GM12878 (cell line): ENCODE measurements around the gene BEGAIN. TPM values are rescaled to one million over a fixed set of nuclear protein-coding genes. Genes with fewer than 3 reads are reported as not detected.

ENCODE experiments used
- CEBPB ChIP-seq, 2 experiments: fragments of 150-350 bp in 1 of 2; IDR thresholded peaks; 2 replicates each; pipeline ENCODE4 v1.6.1; 2012 to 2014; ENCODE audit warnings: low read depth in 2 of 2, low read length in 2 of 2, borderline replicate concordance in 1 of 2, inconsistent platforms in 1 of 2
- CHD1 ChIP-seq: IDR thresholded peaks from 2 replicates; pipeline ENCODE4 v1.6.1; 2012; ENCODE audit warnings: low read depth, low read length, improper control_type of control experiment
- JUNB ChIP-seq: IDR thresholded peaks from 2 replicates; pipeline ENCODE4 v1.6.1; 2016; ENCODE audit warnings: antibody characterized with exemption, mild to moderate bottlenecking
- MYB ChIP-seq: fragments of 150-350 bp; IDR thresholded peaks from 2 replicates; pipeline ENCODE4 v1.6.1; 2014; ENCODE audit warnings: mild to moderate bottlenecking, low read depth, low read length, borderline replicate concordance
- SIN3A ChIP-seq: IDR thresholded peaks from 2 replicates; pipeline ENCODE4 v1.6.1; 2012; ENCODE audit warnings: low read depth, low read length, improper control_type of control experiment
- SKIL ChIP-seq: fragments of 450-650 bp; IDR thresholded peaks from 2 replicates; pipeline ENCODE4 v1.6.1; 2017; ENCODE audit warnings: mild to moderate bottlenecking, low read depth, inconsistent platforms; ENCODE audit not compliant: poor library complexity, severe bottlenecking
- ZBTB11 ChIP-seq: fragments of 450-650 bp; formaldehyde crosslinking; IDR thresholded peaks from 2 replicates; pipeline ENCODE4 v1.5.0; 2022; ENCODE audit warnings: mild to moderate bottlenecking, missing genetic modification characterization
- polyA plus RNA-seq, 11 experiments: library from polyadenylated mRNA; depleted of rRNA in 4 of 11; unstranded in 6 of 11; stranded (reverse) in 5 of 11; fragments of >200 nt; fragmentation: Nextera tagmentation in 4 of 11; fragmentation: Illumina TruSeq in 1 of 11; extraction: Ambion mirVana in 4 of 11; extraction: Trizol in 1 of 11; gene quantifications; 1 replicate in 1 of 11; 2 replicates in 10 of 11; pipeline versions ENCODE4 v1.2.1 to v1.2.3, GENCODE V29; 2011 to 2016; ENCODE audit warnings: inconsistent platforms in 2 of 11, missing spikeins in 2 of 11, low read depth in 1 of 11
- total RNA-seq, 4 experiments: library from RNA; depleted of rRNA in 3 of 4; stranded (reverse); fragments of >200 nt in 3 of 4; fragmentation: Illumina TruSeq in 1 of 4; extraction: Trizol in 1 of 4; gene quantifications; 2 replicates each; pipeline versions ENCODE4 v1.2.1 to v1.2.3, GENCODE V29; 2013 to 2021
- TF ChIP-seq, protein P1 (sequence below): fragments of 450-650 bp; IDR thresholded peaks from 2 replicates; pipeline ENCODE4 v1.6.1; 2017; ENCODE audit warnings: mild to moderate bottlenecking, moderate library complexity
- TF ChIP-seq, protein P2 (sequence below): fragments of 450-650 bp; IDR thresholded peaks from 2 replicates; pipeline ENCODE4 v1.6.1; 2018; ENCODE audit warnings: borderline replicate concordance, mild to moderate bottlenecking; ENCODE audit not compliant: partially characterized antibody

The BEGAIN gene
- total and polyA plus RNA-seq, 10 of the 15 experiments (the other 5 are each of a cell fraction or from before 2014, with no cell fraction given): 0.01 to 0.31 (median 0.06) TPM; not detected in 5

DNA sequence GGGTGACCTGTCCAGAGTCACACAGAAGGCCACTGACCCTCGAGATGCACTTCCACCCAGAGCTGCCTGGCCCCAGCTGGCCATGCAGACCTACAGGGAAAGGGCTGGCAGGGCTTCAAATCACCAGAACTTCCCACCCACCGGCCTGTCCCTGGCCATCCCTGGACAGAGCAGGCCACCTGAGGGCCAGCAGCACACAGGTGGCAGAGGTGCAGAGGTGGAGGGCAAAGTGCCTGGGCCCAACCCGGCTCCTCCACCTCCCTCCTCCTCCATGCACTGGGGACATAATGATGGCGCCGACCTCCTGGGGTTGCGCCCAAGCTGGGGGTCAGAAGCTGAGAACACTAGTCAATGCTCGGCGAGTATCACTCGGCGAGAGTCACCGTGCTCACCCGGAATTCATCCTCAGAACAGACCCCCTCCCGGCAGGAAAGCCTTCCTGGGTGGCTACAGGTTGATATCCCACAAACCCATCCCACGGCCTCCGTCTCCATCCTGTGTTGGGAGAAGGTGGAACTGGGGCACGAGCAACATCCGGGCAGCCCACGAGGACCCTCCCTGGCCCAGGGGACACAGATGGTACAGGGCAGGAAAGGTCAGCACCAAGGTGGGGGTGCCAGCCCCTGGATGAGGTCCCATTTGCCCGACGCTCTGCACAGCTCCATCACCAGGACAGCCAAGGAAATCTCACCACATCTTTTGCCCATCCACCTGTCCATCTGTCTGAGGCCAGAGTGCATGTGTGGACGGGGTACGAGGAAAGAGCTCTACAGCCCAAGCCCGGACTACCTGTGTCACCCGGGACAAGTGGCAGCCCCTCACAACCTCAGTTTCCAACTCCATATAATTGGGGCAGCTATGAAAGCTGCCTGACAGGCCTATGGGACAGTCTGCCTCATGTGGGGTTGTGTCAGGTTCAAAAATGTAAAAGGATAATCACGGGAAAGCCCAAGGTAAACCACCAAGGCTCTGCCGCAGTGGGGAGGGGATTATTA is 10.8 kb downstream of the BEGAIN start (continued):
- TF ChIP-seq, protein P1, sequence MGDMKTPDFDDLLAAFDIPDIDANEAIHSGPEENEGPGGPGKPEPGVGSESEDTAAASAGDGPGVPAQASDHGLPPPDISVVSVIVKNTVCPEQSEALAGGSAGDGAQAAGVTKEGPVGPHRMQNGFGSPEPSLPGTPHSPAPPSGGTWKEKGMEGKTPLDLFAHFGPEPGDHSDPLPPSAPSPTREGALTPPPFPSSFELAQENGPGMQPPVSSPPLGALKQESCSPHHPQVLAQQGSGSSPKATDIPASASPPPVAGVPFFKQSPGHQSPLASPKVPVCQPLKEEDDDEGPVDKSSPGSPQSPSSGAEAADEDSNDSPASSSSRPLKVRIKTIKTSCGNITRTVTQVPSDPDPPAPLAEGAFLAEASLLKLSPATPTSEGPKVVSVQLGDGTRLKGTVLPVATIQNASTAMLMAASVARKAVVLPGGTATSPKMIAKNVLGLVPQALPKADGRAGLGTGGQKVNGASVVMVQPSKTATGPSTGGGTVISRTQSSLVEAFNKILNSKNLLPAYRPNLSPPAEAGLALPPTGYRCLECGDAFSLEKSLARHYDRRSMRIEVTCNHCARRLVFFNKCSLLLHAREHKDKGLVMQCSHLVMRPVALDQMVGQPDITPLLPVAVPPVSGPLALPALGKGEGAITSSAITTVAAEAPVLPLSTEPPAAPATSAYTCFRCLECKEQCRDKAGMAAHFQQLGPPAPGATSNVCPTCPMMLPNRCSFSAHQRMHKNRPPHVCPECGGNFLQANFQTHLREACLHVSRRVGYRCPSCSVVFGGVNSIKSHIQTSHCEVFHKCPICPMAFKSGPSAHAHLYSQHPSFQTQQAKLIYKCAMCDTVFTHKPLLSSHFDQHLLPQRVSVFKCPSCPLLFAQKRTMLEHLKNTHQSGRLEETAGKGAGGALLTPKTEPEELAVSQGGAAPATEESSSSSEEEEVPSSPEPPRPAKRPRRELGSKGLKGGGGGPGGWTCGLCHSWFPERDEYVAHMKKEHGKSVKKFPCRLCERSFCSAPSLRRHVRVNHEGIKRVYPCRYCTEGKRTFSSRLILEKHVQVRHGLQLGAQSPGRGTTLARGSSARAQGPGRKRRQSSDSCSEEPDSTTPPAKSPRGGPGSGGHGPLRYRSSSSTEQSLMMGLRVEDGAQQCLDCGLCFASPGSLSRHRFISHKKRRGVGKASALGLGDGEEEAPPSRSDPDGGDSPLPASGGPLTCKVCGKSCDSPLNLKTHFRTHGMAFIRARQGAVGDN: no peak
- TF ChIP-seq CEBPB (IDR thresholded peaks at IDR 0.05; ENCODE audit: borderline replicate concordance in 1 of 2, low read depth in 2 of 2, low read length in 2 of 2) (no peak), SIN3A (no peak), JUNB (no peak), CHD1 (no peak), MYB (no peak), ZBTB11 (CRISPR knock-in tag) (no peak), SKIL (no peak)
- TF ChIP-seq, protein P2, sequence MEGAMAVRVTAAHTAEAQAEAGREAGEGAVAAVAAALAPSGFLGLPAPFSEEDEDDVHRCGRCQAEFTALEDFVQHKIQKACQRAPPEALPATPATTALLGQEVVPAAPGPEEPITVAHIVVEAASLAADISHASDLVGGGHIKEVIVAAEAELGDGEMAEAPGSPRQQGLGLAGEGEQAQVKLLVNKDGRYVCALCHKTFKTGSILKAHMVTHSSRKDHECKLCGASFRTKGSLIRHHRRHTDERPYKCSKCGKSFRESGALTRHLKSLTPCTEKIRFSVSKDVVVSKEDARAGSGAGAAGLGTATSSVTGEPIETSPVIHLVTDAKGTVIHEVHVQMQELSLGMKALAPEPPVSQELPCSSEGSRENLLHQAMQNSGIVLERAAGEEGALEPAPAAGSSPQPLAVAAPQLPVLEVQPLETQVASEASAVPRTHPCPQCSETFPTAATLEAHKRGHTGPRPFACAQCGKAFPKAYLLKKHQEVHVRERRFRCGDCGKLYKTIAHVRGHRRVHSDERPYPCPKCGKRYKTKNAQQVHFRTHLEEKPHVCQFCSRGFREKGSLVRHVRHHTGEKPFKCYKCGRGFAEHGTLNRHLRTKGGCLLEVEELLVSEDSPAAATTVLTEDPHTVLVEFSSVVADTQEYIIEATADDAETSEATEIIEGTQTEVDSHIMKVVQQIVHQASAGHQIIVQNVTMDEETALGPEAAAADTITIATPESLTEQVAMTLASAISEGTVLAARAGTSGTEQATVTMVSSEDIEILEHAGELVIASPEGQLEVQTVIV: no peak
